HL-60/S4 (cell line): Measurements from ENCODE around the gene SLX4IP.
"Not testable (repeated sequence)": the region's sequence is repeated elsewhere in the genome, so short reads cannot be mapped to it uniquely, and the experiment has no call there.

Experiments
- in situ Hi-C: fragments of 300-500 bp; cut with MboI; formaldehyde crosslinking; loops from 2 replicates; pipeline ENCODE4 v1.14.3; 2022; ENCODE audit warnings: low sequenced_read_pairs

SLX4IP gene

DNA sequence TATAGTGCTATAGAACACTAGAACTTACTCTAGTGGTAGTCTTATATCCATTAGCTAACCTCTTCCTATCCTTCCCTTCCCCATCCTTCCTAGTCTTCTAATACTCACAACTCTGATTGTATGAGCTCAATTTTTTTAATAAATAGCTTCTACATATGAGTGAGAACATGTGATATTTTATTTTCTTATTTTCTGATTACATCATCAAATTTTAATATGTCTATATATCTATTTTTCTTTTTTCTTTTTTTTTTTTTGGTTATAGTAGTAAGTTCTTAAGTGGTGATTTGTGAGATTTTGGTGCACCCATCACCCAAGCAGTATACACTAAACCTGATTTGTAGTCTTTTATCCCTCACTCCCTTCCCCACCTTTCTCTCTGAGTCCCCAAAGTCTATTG is 126.2 kb downstream of the SLX4IP start:
- in situ Hi-C loops = loop anchor here (25.0 kb wide), 1 partner anchor 701 kb away; no protein-coding TSS in a partner anchor

DNA sequence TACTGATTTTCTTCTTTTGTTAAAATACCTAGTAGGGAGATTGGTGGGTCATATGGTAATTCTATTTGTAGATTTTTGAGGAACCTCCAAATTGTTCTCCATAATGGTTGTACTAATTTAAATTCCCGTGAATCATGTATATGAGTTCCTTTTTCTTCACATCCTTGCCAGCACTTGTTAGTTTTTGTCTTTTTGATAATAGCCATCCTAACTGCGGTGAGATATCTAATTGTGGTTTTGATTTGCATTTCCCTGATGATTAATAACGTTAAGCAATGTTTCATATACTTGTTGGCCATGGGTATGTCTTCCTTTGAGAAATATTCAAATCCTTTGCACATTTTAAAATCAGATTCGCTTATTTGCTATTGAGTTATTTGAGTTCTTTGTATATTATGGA is 127.8 kb downstream of the SLX4IP start:
- in situ Hi-C loops = loop anchor here (25.0 kb wide), 1 partner anchor 699 kb away; no protein-coding TSS in a partner anchor

DNA sequence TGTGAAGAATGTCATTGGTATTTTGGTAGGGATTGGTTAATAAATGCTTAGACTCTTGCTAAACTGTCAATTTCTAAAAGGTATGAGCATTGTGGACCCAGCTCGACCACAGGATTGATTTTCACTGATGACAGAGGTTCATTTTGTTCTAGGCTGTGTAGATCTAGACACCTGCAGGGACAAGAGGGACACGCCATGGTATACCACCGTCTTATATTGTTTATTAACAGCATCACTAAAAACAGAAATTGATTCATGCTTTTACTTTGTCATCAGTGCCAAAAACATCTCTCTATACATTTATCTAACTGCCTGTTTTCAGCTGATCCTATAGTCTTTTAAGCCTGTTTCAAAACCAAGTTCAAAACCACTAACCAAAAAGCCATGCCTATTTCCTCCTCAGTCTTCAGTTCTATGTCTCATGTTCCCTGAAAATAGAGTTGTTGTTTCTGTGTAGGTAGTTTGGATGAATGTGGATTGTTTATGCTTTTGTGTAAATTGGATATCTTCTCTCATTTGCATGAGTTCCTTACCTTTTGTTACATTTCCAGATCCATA is 128.9 kb downstream of the SLX4IP start:
- in situ Hi-C loops = loop anchor here (25.0 kb wide), 1 partner anchor 698 kb away; no protein-coding TSS in a partner anchor

DNA sequence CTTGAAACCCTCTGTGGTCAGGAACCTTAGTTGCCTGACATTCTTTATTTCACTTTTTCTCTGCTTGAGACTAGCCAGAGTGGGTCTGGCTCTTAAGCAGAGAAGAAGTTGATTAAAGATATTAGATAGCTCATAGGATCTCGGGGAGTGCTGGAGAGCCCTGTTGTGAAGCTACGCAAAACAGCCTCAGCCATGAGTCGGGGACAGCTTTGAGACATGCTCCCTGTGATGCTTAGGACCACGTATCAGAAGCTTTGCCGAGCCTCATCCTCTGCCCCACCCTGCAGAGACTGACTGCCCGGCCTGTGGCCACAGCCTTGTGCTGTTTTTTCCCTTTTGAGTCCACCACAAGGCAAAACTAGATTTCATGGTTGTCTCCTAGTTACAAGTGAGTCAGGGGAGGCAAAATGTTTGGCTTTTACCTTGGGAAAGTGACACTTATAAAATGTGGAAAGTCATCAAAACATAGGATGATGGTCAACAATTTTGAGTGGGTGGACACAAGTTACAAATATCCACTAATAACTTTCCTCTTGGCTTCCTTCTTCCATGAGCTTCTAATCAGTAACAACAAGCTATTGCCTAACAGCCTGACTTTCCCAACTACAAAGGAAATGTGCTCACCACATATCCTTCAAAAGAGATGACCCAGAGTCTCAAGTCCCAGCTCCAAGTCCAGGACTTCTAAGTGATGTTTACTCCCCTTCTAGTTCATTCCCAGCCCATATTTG is 130.3 kb downstream of the SLX4IP start:
- in situ Hi-C loops = loop anchor here (25.0 kb wide), 1 partner anchor 697 kb away; no protein-coding TSS in a partner anchor

DNA sequence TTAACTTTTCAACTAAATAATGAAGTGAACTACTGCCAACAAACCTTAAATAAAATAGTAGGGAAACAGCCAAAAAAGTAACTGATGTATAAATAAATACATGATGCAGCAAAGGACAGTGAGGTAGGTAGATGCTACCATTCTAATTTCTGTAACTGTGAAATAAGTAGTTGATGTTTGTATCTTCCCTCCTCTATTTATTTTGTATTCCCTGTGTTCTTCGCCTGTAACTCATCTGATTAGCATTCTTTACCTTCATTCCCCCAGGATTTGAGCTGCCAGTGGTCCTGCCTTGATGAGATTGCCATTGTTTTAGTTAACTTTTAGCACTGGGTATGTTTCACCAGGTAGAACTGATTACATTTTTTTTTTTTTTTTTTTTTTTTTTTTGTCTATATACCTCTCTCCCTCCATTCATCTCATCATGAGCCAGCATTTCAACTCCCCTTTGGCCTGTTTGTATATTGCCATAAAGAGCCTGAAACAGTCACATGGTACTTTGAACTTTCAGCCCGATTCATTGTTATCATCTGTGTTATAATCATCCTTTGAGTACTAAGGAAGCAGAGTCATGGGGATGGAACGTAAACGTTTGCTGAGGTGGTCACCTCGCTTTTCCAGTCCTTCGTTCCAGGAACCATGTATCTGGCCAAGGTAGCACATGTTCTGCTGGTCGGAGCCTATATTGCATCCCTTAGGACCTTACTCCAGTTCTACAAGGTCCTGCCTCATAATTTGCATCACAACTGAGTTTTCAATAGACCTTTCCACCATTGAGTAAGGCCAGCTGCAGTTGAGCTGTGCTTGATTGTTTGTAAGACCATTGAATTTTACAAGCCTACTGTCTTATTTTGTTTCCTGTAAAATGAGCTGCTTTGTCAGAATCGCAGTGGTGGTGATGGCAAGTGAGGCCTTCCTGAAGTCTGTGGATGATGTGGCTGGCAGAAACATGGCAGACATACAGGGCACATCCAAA is 131.1 kb downstream of the SLX4IP start:
- in situ Hi-C loops = loop anchor here (25.0 kb wide), 1 partner anchor 696 kb away; no protein-coding TSS in a partner anchor

DNA sequence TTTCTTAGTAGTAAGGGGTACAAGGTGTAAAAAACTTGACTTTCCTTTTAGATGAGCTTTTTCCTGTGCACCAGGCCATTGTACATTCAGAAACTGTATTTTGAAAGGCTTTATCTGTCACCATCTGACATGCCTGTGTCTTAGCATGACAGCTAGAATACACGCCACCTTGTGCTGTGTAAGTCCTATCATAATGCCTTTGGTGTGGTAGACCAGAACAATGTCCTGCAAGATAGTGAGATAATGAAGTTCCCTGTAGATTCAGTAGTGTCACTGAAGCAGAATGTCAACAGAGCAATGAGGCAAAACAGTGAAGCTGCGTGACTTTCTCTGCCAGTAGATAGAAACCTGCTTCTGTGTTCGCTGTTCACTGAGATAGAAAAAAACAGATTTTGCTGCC is 132.9 kb downstream of the SLX4IP start:
- in situ Hi-C loops = loop anchor here (25.0 kb wide), 1 partner anchor 694 kb away; no protein-coding TSS in a partner anchor

DNA sequence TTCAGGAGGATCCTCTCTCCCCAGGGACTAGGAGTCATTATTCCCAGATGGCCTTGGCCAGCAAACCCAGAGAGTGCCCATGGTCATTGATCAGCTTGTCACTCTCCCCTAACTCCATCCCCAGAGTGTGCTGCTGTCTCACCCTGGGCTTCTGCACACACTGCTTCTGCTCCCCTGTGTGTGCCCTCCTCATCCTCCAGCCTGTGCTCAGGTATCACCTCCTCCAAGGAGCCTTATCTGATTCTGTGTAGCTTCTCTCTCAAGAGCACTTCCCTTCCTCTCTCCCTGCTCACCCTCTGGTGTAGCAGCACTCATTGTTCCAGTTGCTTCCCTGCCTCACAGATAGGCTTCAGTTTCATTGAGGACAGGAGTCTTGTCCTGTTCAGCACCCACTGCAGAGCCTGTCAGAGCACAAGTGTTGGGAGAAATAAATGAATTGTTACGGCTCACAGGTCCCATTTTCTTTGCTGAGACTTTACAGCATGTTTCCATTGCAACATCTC is 136.3 kb downstream of the SLX4IP start:
- in situ Hi-C loops = loop anchor here (25.0 kb wide), 1 partner anchor 691 kb away; no protein-coding TSS in a partner anchor

DNA sequence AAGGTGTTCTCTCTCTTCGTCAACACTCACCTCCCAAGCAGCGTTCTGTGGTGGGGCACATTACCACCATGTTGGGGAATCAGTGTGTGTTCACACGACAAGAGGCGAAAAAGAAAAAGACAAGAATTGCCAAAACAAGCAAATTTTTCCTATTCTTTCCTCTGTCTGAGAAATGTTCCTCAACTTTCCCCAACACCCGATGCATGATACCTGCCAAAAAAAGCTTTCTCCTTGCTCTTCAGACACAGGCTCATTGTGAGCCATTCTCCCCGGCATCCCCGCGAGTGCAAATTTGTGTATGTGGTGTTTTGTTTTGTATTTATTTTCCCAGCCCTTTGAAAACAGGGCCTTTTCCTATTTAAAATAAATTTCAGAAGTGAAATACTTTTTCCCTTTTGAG is 137.7 kb downstream of the SLX4IP start:
- in situ Hi-C loops = loop anchor here (25.0 kb wide), 1 partner anchor 689 kb away; no protein-coding TSS in a partner anchor

DNA sequence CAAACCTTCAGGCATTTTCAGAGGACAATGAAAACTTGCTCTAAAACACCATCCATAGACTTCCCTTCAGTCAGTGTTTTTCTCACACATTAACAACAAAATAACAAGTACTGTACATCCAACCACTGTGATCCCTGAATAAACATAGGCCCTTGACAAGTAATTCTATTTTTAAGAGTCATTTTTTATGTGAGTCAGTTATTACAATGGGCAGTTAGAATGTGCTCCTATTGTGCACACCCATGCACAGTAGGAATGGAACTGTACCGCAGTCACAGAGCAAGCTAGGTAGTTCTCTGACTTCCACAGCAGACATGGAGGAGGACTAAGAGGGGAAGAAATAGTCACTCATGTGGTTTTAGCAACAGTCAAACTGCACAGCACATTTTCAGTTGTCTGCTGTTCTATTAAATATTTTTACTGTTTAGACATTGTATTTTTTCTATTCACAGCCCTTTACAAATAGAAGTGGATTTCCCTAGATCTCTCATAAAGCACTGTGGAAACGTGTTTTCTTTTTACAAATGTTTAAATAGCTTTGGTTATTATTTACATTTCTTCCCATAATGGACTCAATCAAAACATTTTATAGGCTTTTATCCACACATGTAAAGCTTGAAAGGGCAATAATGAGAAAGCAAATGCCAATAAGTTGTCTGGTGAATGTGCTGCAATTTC is 138.3 kb downstream of the SLX4IP start:
- in situ Hi-C loops = loop anchor here (25.0 kb wide), 1 partner anchor 689 kb away; no protein-coding TSS in a partner anchor

DNA sequence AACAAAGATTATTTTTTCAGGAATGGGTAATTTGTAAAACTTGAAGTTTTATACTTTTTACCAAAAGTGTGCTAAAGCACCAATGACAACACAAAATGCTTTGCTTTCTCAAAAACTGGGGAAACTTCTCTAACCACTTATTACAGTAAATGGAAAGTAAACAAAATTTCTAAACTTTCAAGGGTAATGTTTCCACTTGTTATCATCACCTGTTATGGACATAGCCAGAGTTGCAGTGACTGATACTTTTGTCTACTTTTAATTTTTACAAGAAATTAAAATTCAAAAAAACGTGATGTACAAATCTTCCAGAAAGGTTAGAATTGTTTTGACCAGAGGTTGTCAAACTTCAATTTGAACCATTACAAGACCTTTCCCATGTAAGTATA is 138.8 kb downstream of the SLX4IP start:
- in situ Hi-C loops = loop anchor here (25.0 kb wide), 1 partner anchor 688 kb away; no protein-coding TSS in a partner anchor

DNA sequence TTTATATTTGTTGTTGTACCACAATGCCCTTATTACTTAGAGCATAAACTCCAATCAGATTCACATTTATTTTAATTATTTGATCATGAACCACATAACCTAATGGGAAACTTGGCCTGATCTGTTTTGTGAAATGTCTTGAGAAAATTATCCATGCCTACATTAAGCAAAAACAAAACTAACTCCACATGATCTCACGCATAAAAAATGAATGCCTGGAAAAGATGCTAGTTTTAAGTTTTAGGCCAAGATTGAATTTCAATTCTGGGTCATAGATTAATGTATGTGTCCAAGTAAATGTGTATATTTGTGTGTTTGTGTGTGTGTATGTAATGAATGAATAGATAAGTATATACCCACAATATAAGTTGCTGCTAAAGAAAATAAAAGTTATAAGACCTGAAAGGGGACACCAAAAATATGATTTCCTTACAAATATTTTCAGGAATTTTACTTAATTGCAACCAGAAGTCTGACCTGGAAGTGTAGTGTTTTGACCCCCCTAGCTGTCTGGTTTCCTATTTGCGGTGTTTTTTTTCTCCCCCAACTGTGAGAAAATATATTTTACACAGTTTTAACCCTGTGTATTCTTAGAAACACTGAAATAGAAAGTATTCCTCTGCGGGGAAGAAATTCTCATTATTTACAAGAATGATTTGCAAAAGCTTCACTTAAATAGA is 141.4 kb downstream of the SLX4IP start:
- in situ Hi-C loops = no loop called here

DNA sequence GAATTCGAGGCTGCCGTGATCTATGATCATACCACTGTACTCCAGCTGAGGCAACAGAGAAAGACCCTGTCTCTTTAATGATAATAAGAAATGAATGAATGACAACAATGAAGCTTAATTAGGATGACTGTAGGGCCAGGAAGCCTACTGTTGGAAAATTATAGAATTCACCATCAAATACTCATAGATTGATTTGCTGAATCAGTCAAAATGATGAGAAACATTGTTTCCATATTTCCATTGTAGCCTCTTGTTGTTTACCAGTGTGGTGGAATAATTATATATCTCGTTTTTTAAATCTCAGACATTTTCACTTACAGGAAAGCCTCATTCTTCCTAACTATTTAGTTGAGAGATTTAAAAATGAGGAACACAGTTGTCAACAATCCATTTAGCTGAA is 142.5 kb downstream of the SLX4IP start:
- in situ Hi-C loops = no loop called here

DNA sequence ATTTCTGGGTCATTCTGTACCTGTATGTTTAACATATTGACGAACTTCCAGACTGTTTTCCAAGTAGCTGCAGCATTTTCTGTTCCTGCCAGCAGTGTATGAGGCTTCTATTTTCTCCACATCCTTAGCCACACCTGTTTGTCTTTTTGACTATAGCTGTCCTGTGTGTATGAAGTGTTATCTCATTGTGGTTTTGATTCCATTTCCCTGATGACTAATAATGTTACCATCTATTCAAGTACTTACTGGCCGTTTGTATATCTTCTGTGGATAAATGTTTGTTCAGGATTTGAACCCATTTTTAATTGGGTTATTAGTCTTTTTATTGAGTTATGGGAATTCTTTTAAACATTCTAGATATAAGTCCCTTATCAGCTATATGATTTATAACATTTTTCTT is 143.5 kb downstream of the SLX4IP start:
- in situ Hi-C loops = no loop called here

DNA sequence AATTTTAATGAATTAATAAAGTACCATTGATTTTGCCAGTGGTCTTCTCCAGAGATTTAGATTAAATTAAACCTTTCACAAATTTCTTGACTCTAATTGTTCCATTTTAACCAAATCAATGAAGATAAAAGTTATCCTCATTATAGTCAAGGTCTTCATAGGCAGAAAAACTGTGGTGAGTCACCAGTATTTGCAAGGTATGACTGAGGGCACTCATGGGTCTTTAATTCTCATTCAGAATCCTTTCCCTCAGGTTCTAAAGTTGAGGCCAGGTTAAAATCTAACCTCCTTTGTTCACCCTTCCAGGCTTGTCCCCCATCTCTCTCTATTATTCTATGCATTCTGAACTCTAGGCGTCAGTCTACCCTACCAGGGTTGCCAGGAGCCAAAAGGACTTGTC is 144.8 kb downstream of the SLX4IP start:
- in situ Hi-C loops = no loop called here

DNA sequence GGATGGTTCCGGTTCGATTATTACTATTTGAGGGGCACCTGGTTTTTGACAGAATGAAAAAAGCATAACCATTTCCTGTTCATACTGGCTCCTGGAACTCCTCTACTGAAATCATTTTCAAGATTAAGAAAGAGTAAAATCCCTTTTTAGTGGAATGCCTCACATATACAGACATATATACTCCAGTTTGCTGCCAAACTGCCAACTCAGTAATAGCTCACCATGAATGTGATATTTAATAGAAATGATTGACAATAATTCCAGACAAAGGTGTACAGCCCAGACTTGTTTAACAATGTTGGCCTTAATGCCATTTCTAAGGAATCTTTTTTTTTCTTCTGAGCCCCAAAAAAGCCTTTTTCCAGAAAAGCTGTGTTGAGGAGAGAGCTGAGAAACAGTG is 145.6 kb downstream of the SLX4IP start:
- in situ Hi-C loops = no loop called here

DNA sequence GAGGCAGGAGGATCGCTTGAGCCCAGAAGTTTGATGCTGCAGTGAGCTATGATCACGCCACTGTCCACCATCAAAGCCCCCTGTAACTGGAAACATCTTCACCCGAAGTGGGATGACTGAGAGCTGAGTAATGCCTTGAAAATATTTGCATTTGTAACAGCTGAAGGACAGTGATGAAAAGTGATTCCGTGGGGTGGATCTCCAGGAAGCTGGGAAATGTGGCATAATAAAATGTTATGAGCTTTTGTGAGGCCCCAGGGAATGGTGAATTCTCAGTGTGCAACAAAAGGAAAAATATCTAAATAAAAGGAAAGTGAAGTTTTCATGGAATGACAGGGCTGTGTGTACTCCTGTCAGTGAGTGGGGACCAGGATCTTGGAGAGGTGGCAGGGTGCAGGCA is 146.7 kb downstream of the SLX4IP start:
- in situ Hi-C loops = no loop called here

DNA sequence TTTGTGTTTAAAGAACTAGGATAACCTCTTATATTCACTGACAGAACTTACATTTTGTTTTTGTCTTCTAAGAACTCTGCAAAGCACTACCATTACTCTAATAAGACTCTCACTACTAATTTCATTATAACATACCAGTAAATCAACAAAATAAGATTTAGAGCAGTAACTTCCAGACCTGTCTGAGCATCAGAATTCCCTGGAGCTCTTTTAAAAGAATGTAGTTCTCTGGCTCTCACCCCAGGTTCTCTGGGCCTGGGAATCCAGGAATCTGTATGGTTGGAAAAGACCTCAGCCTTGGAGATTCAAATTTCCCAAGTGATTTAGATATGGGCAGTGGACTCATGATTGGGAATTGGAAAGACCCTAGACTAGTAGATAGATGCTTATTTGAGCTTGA is 149.3 kb downstream of the SLX4IP start:
- in situ Hi-C loops = no loop called here

DNA sequence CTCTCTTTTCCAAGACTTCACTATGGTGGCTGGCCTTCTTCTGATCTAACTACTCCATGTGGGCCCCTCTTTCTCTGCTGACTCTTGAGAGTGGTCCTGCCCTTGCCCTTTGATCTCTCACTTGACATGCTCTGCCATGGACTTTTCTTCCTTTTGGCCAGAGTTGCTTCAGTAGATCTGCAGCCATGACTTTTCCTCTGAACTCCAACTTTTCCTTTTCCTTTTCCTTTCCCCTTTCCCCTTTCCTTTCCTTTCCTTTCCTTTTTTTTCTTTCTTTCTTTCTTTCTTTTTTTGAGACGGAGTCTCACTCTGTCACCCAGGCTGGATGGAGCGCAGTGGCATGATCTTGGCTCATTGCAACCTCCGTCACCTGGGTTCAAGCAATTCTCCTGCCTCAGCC is 150.2 kb downstream of the SLX4IP start:
- in situ Hi-C loops = no loop called here

DNA sequence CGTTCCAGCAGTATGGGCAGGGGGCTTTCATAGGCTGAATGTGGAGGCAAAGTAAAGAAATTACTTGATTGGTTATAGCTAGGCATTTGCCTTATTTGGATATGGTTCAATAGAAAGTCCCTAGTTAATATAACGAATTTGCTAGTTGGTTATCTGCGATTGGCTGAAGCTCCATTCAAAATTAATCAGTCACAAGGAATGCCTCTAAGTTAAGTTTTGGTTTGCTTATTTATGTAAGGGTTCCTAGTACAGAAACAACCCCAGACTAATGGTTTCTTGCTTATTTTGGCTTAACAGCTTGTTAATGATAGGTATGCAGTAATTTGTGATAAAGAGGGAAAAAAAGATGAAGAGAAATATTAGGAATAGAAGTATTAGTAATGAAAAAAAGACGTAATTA is 151.2 kb downstream of the SLX4IP start:
- in situ Hi-C loops = no loop called here

DNA sequence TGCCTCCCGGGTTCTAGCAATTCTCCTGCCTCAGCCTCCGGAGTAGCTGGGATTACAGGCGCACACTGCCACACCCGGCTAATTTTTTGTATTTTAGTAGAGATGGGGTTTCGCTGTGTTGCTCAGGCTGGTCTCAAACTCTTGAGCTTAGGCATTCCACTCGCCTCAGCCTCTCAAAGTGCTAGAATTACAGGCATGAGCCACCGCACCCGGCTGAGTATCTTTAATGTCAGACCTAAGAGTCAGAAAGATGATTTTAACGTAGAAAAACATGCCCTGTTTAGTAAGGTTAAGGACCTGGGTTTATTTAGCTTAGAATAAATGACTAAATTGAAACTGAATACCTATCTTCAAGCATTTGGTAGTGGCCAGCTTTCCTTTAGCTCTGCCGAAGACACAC is 155.3 kb downstream of the SLX4IP start:
- in situ Hi-C loops = not testable (repeated sequence)
